ENCODE measurements around the gene HGS.

Gene HGS

GRCh38 chr17:81696218-81696941 is 12.6 kb downstream of the HGS start:
- H3K36me3 ChIP-seq = peaks cover 75% of the 10 kb centered on the region
- no peak overlapping the region for H3K4me3 ChIP-seq (ENCODE audit: low read depth, low read length)
- TF ChIP-seq, protein P1, sequence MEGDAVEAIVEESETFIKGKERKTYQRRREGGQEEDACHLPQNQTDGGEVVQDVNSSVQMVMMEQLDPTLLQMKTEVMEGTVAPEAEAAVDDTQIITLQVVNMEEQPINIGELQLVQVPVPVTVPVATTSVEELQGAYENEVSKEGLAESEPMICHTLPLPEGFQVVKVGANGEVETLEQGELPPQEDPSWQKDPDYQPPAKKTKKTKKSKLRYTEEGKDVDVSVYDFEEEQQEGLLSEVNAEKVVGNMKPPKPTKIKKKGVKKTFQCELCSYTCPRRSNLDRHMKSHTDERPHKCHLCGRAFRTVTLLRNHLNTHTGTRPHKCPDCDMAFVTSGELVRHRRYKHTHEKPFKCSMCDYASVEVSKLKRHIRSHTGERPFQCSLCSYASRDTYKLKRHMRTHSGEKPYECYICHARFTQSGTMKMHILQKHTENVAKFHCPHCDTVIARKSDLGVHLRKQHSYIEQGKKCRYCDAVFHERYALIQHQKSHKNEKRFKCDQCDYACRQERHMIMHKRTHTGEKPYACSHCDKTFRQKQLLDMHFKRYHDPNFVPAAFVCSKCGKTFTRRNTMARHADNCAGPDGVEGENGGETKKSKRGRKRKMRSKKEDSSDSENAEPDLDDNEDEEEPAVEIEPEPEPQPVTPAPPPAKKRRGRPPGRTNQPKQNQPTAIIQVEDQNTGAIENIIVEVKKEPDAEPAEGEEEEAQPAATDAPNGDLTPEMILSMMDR (IDR thresholded peaks at IDR 0.05; ENCODE audit: low read depth, low read length) = no peak
- H3K4me1 ChIP-seq = no peaks in the 10 kb centered on the region
- DNase-seq = no peak
- no peaks in the 10 kb centered on the region for H3K27me3 ChIP-seq
- no peaks in the 10 kb centered on the region for H3K9me3 ChIP-seq

DNA sequence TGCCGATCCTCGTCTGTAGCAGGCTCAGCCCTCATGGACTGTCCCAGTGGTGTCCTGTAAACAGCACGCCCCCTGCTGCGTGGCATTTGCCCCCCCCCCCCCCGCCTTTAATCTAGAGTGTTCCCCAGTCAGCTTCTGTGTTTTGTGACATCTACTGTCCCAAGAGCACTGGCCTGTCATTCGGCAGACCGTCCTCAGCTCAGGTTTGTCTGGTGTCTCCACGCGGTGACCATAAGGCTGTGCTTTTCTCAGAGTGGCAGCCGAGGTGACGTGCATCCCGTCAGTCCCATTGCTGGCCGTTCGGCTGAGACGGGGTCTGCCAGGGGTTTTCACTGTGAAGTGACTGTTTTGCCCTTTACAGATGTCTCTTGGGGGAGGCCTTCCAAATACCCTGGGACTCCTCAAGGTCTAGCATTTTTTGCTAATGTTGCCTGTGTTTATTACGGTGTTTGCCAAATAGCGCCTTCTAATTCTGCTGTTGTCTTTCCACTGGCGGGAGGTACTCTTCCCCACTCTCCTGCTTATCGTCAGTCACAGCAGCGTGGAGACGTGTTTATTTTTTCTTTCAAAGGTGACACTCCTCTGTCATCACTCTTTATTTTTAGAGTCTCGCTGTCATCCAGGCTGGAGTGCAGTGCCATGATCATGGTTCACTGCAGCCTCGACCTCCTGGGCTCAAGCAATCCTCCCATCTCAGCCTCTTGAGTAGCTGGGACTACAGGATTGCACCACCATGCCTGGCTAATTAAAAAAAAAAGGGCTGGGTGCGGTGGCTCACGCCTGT is 13.6 kb downstream of the HGS start:
- Histone ChIP-seq H3K36me3 (peaks cover 73% of the 10 kb centered on the region), H3K9me3 (no peaks in the 10 kb centered on the region), H3K27me3 (no peaks in the 10 kb centered on the region), H3K4me3 (ENCODE audit: low read depth, low read length) (no peak overlapping the region), H3K4me1 (no peaks in the 10 kb centered on the region)
- no peak for DNase-seq
- TF ChIP-seq, protein P1 (IDR thresholded peaks at IDR 0.05; ENCODE audit: low read depth, low read length) = no peak

- DNase-seq = no peak
- no peaks in the 10 kb centered on the region for H3K4me1 ChIP-seq
- H3K9me3 ChIP-seq = no peaks in the 10 kb centered on the region
- H3K27me3 ChIP-seq = no peaks in the 10 kb centered on the region
- H3K36me3 ChIP-seq = peaks cover 59% of the 10 kb centered on the region
- TF ChIP-seq, protein P1 (IDR thresholded peaks at IDR 0.05; ENCODE audit: low read depth, low read length) = no peak
- H3K4me3 ChIP-seq (ENCODE audit: low read depth, low read length) = no peak overlapping the region
These were observed 16.8 kb downstream of the HGS start for GRCh38 chr17:81700353-81701287.

- DNase-seq = no peak
- peak overlapping the region; percentile 100 for H3K4me3 ChIP-seq (ENCODE audit: low read depth, low read length)
- H3K27me3 ChIP-seq = no peaks in the 10 kb centered on the region
- TF ChIP-seq, protein P1 (IDR thresholded peaks at IDR 0.05; ENCODE audit: low read depth, low read length) = peak; percentile 16; the same call in 1 of the 2 replicates
- no peaks in the 10 kb centered on the region for H3K4me1 ChIP-seq
- no peaks in the 10 kb centered on the region for H3K9me3 ChIP-seq
- H3K36me3 ChIP-seq = peaks cover 59% of the 10 kb centered on the region
These were observed 17.7 kb downstream of the HGS start for GRCh38 chr17:81701288-81702071.

DNA sequence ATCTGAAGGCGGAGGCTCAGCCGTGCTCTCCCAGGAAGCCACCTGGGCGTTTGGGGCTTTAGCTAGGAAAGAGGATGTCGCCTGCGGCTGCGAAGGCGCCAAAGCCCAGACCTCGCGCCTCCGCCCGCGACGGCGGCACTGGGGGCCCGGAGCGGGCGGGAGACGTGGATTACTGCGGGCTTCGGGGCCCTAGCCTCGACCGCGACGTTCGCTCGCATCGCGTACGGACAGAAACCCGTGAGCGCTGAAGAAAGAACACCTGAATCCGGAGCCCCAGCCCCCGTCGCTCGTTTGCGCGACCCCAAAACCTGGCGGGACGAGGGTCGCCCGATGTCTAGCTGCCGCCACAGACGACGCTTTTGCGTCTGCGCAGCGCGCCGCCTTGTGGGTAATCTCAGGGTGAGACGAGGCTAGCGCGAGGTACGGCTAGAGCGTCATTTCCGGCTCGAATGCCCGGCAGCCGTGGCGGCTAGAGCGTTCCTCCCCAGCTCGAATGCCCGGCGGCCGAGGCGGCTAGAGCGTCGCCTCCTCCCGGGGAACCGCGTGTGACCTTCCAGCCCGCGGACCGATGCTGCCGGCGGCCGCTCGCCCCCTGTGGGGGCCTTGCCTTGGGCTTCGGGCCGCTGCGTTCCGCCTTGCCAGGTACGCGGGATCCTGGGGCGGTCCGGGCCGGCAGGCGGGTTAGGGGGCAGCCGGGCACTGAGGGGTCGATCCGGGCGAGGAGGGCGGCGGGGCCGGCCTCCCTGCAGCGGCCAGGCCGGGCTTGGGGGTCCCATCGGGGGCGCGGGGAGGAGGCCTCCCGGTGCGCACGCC is 19.3 kb downstream of the HGS start, which contains the start of gene MRPL12:
TSS of gene MRPL12 (plus strand) at position 434 of the 813 bp plus-strand sequence. CDS start at position 569, 135 bp downstream.
- Histone ChIP-seq H3K27me3 (no peaks in the 10 kb centered on the region), H3K9me3 (no peaks in the 10 kb centered on the region)

More for the DNA sequence above, 19.3 kb downstream of the HGS start, which contains the start of gene MRPL12:
- DNase-seq = peak; percentile 95
- H3K4me3 ChIP-seq (ENCODE audit: low read depth, low read length) = peak within 1 kb of the TSS; percentile 100
- no peaks in the 10 kb centered on the region for H3K4me1 ChIP-seq
- H3K36me3 ChIP-seq = peaks cover 62% of the 10 kb centered on the region
- TF ChIP-seq, protein P1 (IDR thresholded peaks at IDR 0.05; ENCODE audit: low read depth, low read length) = no peak
